ENCODE measurements around the gene RFC4. TPM values are rescaled to one million over a fixed set of nuclear protein-coding genes. Genes with fewer than 3 reads are reported as not detected.
"Not testable (repeated sequence)": the region's sequence is repeated elsewhere in the genome, so short reads cannot be mapped to it uniquely, and the experiment has no call there.

RFC4 gene
- total RNA-seq: 10 to 100 TPM in 1 of 2 donors, 1 to 10 TPM in 1; 4.7 to 20.4 TPM

GRCh38 chr3:186806089-186807055, at the start of gene RFC4:
TSS of gene RFC4 (minus strand) at chr3:186806482. CDS start at chr3:186804713, 1,769 bp downstream.
- ATAC-seq (ENCODE audit: insufficient number of reproducible peaks, low FRiP score, low read depth): peak; percentile 84
- Histone ChIP-seq H3K4me3 (peak within 1 kb of the TSS; percentile 99), H3K36me3 (no peaks in the 10 kb centered on the region), H3K27me3 (replicated peaks; ENCODE audit: insufficient read depth) (no peaks in the 10 kb centered on the region), H3K27ac (peak within 1 kb of the TSS; percentile 79 to 85), H3K9me3 (no peaks in the 10 kb centered on the region), H3K4me1 (ENCODE audit: control insufficient read depth in 1 of 2, low read depth in 2 of 2) (peaks cover 6 to 19% of the 10 kb centered on the region in 2 donors)
- peak; percentile 7 for TF ChIP-seq CTCF (IDR thresholded peaks at IDR 0.05)
- DNase-seq (ENCODE audit: low spot score): peak; percentile 32

- ATAC-seq (ENCODE audit: insufficient number of reproducible peaks, low FRiP score, low read depth): no peak
- no peak for DNase-seq (ENCODE audit: low spot score)
- H3K36me3 ChIP-seq: no peaks in the 10 kb centered on the region
- no peak overlapping the region for H3K27ac ChIP-seq
- TF ChIP-seq CTCF (IDR thresholded peaks at IDR 0.05): no peak
- no peaks in the 10 kb centered on the region for H3K4me1 ChIP-seq (ENCODE audit: control insufficient read depth in 1 of 2, low read depth in 2 of 2)
- no peak overlapping the region for H3K4me3 ChIP-seq
- no peaks in the 10 kb centered on the region for H3K9me3 ChIP-seq
- no peaks in the 10 kb centered on the region for H3K27me3 ChIP-seq (replicated peaks; ENCODE audit: insufficient read depth)
These were observed 48.7 kb upstream of the RFC4 start for GRCh38 chr3:186854954-186855353.

GRCh38 chr3:186854146-186854545, 47.9 kb upstream of the RFC4 start:
- Histone ChIP-seq H3K27ac (no peak overlapping the region), H3K27me3 (replicated peaks; ENCODE audit: insufficient read depth) (no peaks in the 10 kb centered on the region), H3K4me1 (ENCODE audit: control insufficient read depth in 1 of 2, low read depth in 2 of 2) (no peaks in the 10 kb centered on the region), H3K4me3 (no peak overlapping the region), H3K36me3 (no peaks in the 10 kb centered on the region), H3K9me3 (no peaks in the 10 kb centered on the region)
- no peak for DNase-seq (ENCODE audit: low spot score)
- no peak for ATAC-seq (ENCODE audit: insufficient number of reproducible peaks, low FRiP score, low read depth)
- TF ChIP-seq CTCF (IDR thresholded peaks at IDR 0.05): no peak

- DNase-seq (ENCODE audit: low spot score): no peak
- no peaks in the 10 kb centered on the region for H3K36me3 ChIP-seq
- H3K27ac ChIP-seq: no peak overlapping the region
- ATAC-seq (ENCODE audit: insufficient number of reproducible peaks, low FRiP score, low read depth): no peak
- TF ChIP-seq CTCF (IDR thresholded peaks at IDR 0.05): no peak
- H3K27me3 ChIP-seq (replicated peaks; ENCODE audit: insufficient read depth): no peaks in the 10 kb centered on the region
- H3K9me3 ChIP-seq: no peaks in the 10 kb centered on the region
- H3K4me3 ChIP-seq: no peak overlapping the region
- no peaks in the 10 kb centered on the region for H3K4me1 ChIP-seq (ENCODE audit: control insufficient read depth in 1 of 2, low read depth in 2 of 2)
These were observed 46.7 kb upstream of the RFC4 start for GRCh38 chr3:186852994-186853393.

- H3K36me3 ChIP-seq; H3K4me1 ChIP-seq (ENCODE audit: control insufficient read depth in 1 of 2, low read depth in 2 of 2); H3K27me3 ChIP-seq (replicated peaks; ENCODE audit: insufficient read depth); H3K27ac ChIP-seq; H3K9me3 ChIP-seq; H3K4me3 ChIP-seq; DNase-seq (ENCODE audit: low spot score); ATAC-seq (ENCODE audit: insufficient number of reproducible peaks, low FRiP score, low read depth): not testable (repeated sequence)
These were observed 45.6 kb upstream of the RFC4 start for GRCh38 chr3:186851835-186852234.

Data from thoracic aorta (tissue), 2 donors.